Daoy (cell line): ENCODE data around the gene SLC7A1. TPM values are rescaled to one million over a fixed set of nuclear protein-coding genes. Genes with fewer than 3 reads are reported as not detected.
A peak's percentile ranks its signal among the peaks of the same experiment; 100 is the strongest.

Experiments used
- DNase-seq: peaks from one replicate; pipeline ENCODE4 v3.0.0-alpha.2; 2015; ENCODE audit warnings: low read depth
- total RNA-seq: library from RNA; depleted of rRNA; stranded (reverse); fragments of >200 nt; shearing (Covaris generic); gene quantifications from 2 replicates; pipeline ENCODE4 v1.2.3, GENCODE V29; 2014

The SLC7A1 gene
- total RNA-seq, 1 experiment from 2014 or later = 22.0 TPM

- peak; percentile 38 for DNase-seq
These were observed 33.6 kb downstream of the SLC7A1 start for GRCh38 chr13:29561918-29562317.

DNA sequence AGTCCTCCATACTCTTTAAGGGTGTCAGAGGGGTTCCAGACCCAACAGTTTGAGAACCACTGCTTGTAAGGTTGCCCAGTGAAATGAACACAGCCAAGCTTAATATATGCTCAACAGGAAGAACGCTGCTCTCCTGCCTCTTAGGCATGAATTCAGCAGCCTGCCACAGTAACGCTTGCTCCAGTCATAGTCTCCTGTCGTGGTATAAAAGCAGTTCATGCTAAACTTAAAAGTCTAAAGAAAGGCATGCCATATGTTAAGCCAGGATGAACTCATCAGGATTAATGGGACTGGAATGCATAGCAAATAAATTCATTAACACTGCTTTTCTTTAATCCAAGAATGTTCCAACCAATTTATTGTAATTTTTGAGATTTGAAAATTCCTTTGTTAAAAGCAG is 38.7 kb downstream of the SLC7A1 start:
- DNase-seq = no peak

GRCh38 chr13:29551214-29551613 is 44.3 kb downstream of the SLC7A1 start:
- peak; percentile 13 for DNase-seq

DNA sequence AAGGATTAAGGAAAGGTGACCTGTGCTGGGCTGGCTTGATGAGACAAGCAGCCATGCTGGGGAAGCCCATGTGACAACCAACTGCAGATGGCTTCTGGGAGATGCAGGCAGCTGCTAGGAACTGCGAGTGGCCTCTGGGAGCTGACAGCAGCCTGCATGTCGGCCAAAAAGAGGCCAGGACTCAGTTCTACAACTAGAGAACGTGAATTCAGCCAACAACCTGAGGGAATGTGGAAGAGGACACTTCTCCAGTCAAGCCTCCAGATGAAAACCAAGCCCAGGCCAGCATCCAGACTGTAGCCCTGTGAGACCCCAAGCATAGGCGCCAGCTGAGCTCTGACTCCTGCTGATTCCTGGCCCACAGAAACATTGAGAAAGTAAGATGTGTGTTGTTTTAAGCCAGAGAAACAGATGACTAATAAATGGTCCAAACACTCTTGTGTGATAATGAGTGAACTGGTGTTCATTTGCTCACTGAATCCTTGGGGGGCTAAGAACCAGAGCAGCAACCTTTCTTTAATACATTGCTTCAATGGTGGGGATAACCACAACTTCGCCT is 45.0 kb downstream of the SLC7A1 start:
- peak; percentile 13 for DNase-seq

DNA sequence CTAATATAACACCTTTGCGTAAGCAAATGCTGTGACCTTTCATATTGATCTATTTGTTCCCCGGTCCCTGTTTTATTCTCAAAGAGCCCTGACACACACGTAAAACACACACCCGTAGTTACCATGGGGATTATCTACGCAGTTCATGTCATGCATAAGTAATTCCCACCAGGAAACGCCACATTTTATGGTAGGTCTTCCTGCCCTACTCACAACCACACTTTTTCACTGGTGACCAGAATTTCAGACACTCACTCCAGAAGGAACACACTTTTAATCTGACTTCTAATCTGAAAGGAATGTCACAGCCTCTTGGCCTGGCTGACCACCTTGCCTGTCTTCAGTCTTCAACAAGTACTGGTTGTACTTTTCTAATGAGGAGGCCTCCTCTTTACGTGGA is 46.8 kb downstream of the SLC7A1 start:
- peak; percentile 48 for DNase-seq

- DNase-seq = no peak
These were observed 48.3 kb downstream of the SLC7A1 start for GRCh38 chr13:29547153-29547552.

DNA sequence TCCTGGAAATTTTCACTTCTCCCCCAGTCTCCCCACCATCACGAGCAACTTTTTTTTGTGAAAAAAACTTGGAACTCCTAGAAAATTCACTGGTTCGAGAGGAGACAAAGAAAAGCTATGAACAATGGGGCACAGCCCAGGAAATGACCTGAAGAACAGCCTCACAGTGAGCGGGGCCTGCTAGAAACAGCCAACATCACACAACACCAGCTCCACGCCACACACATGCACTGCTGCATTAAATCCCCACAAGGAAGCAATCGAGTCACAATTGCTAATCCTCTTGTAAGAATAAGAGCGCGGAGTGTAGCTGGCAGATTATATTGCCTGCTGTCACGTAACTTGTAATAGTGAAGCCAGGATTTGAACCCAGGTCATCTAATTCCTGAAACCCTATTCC is 48.8 kb downstream of the SLC7A1 start:
- no peak for DNase-seq

DNA sequence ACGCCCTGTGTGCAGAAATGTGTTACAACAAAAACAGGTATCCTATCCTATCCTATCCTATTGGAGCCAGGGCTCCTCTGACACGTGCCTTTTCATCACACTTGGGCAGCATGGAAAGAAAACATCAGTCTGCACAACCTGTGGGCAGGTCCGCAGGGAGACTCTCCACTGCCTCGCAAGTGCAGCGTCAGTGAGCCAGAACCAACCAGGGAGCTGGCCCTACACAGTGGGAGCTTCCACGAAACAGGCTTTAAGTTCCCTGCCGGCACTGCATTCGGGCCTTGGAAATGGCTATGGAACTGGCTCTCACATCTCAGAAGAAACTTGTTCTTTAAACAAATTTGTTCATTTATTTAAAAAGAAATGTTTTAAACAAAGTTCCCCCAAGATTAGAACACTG is 49.5 kb downstream of the SLC7A1 start:
- DNase-seq = no peak

GRCh38 chr13:29543230-29544215 is 52.0 kb downstream of the SLC7A1 start:
- DNase-seq = peak; percentile 62

GRCh38 chr13:29542381-29542780 is 53.1 kb downstream of the SLC7A1 start:
- DNase-seq = no peak

GRCh38 chr13:29541400-29541799 is 54.1 kb downstream of the SLC7A1 start:
- DNase-seq = no peak

DNA sequence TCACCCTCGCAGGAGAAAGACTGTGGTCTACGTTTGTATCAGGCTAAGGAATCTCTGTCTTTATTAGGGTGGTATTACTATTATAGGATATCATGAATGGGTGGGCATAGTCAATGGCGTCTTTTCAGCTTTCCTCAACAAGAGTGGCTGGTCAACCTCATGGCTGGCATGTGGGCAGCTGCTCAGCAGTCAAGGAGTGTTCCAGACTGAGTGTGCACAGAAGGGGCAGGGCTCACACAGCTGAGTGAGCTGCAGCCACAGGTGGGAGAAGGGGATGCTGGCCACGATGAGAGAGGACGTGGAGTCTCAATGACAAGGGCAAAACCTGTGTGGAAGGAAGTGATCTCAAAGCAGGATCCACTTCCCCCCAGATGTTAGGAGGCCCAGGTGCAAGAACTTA is 54.7 kb downstream of the SLC7A1 start:
- no peak for DNase-seq

DNA sequence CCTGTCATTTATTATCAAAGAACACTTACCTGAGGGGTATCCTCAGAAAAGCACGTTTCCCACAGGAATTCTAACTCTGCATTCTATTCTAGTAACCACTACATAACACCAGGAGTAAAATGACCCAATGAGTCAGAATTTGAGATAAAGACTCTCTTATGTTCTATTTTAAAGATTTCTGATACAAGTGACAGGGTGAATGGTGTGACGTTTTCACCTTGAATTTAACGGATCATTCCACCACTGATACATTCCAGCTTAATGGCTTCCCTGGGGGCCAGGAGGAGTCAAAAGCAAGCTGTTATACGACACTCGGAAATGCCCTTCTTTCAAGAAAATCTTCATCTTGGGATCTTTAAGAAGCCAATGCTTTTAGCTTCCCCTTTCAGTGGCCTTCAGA is 55.2 kb downstream of the SLC7A1 start:
- no peak for DNase-seq

GRCh38 chr13:29539856-29540255 is 55.6 kb downstream of the SLC7A1 start:
- DNase-seq = no peak

DNA sequence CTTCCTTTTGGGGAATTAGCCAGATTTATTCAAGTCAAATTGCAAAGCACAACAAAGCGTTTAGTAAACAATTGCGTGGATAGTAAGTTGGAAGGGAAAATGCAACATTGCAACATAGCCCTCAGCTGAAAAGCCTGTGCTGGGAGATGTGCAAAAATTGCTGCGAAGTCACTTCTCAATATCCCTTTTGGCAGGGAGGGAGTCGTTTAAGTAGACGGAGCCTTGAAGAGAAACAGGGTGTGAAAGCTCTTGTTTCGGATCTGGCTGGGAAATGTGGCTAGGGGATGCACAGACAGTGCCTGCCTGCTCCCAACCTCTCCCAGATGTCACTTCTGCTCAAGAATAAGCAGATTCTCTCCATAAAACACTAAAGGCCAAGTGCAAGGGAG is 56.8 kb downstream of the SLC7A1 start:
- no peak for DNase-seq

DNA sequence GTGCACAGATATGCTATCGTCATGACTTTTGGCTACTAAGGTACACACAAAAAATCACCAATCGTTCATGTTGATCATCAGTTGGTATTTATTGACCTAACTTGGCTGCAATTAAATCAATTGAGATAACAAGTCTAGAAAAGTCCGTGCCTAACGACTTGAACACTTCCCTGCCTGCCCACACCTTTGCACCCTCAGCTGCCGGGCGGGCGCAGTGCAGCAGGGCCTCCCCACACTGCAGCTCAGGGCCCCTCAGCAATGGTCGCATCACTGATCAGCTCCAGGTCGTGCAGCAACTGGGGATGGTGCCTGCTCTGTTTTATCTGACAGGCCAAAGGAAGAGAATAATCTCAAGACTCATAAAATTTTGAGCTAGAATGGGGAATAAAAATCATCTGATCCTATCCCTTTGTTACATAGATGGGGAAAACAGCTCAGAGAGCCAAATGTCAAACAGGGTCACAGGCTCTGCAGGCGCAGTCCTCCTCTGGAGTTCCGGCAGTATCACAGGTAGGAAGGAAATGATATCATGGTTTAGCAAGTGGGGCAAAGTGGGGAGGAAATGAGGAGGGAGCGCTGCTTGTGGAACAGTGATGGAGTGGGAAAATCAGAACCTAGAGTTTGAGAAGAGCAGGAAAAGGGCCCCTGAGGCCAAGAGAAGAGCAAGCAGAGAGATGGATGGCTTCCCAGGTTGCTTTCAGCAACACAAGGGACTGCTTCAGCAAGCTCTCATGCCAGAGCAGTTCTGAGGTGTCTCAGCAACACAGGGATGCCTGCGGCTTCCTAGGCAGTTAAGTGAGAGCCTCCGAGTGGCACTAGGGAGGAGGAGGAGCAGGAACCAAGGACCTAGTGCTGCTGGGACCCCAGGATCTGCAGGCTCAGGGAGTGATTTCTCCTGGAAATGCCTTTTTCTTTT is 57.5 kb downstream of the SLC7A1 start:
- DNase-seq = no peak

DNA sequence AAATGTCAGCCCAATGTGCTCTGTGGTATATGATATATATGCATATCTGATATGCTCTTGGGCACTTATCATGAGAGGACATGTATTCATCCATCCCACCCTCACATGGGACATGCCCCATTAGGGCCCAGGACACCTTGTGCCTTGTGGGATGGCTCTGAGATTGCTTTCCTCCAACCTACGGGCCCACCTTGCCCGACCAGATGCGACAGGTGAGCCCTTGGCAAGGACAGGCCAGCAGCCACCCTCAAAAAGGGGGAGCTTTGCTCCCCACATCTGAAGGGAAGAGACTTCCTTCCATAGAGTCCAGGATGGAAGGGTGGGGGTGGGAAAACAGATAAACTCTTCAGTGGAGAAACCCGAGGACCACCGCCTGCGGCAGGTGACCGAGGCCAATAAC is 58.6 kb downstream of the SLC7A1 start:
- DNase-seq = no peak

GRCh38 chr13:29535663-29536655 is 59.5 kb downstream of the SLC7A1 start:
- DNase-seq = no peak

- DNase-seq = no peak
These were observed 61.4 kb downstream of the SLC7A1 start for GRCh38 chr13:29534083-29534482.

DNA sequence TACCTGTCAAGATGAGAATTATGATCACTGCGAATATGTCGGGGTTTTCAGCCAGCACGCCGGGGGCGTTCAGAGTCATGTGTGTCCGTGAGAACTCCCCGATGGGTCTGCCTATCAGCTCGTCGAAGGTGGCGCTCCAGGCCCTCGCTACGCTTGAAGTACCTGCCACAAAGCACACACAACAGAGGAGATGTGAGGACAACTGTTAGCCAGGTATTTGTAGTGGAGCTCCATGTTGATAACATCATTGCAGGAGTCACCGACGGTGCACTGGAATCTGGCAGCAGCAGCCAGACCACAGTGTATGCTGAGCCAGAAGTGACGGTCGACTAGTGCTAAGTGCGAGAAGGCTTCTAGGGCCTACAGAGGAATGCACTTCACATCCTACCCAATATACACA is 62.7 kb downstream of the SLC7A1 start:
- no peak for DNase-seq

- DNase-seq = no peak
These were observed 63.4 kb downstream of the SLC7A1 start for GRCh38 chr13:29532116-29532515.
